Measurements from ENCODE around the gene SDCBP2.

GRCh38 chr20:1334761-1335160 lies 5.8 kb upstream of the SDCBP2 start:
- TF ChIP-seq CTCF (IDR thresholded peaks at IDR 0.05) (no peak), POLR2A (IDR thresholded peaks at IDR 0.05) (no peak)

Data from heart left ventricle (tissue), 13 donors.